Heart right ventricle (tissue), 16 donors: Measurements from ENCODE around the gene PODNL1. TPM values are rescaled to one million over a fixed set of nuclear protein-coding genes. Genes with fewer than 3 reads are reported as not detected.

Source experiments
- ATAC-seq, 8 donors: fragments of 200-7000 bp; cut with Tn5 transposase; one replicate each; pipeline ENCODE4 v1.9.1; 2020; ENCODE audit warnings: mild to moderate bottlenecking in 8 of 8, moderate library complexity in 8 of 8, moderate number of reproducible peaks in 1 of 8
- DNase-seq, 2 donors: peaks; one replicate each; pipeline ENCODE4 v3.0.0-alpha.2; 2020
- H3K27ac ChIP-seq, 10 donors: fragments of 200-600 bp; sonication (generic) in 2 of 10; one replicate each; pipeline versions ENCODE4 v1.5.0 to v1.8.0; 2020 to 2022; ENCODE audit warnings: mild to moderate bottlenecking in 3 of 10
- H3K27me3 ChIP-seq, 7 donors: fragments of 200-600 bp; one replicate each; pipeline ENCODE4 v1.8.0; 2021 to 2022; ENCODE audit warnings: mild to moderate bottlenecking in 2 of 7
- H3K36me3 ChIP-seq, 9 donors: fragments of 200-600 bp; sonication (generic) in 1 of 9; one replicate each; pipeline versions ENCODE4 v1.5.0 to v1.8.0; 2020 to 2022; ENCODE audit warnings: mild to moderate bottlenecking in 2 of 9
- H3K4me1 ChIP-seq, 9 donors: fragments of 200-600 bp; sonication (generic) in 1 of 9; one replicate each; pipeline versions ENCODE4 v1.5.0 to v1.8.0; 2020 to 2022; ENCODE audit warnings: mild to moderate bottlenecking in 4 of 9
- H3K4me3 ChIP-seq, 10 donors: fragments of 200-600 bp; sonication (generic) in 2 of 10; one replicate each; pipeline versions ENCODE4 v1.5.0 to v1.8.0; 2020 to 2022; ENCODE audit warnings: mild to moderate bottlenecking in 7 of 10, moderate library complexity in 2 of 10
- H3K9me3 ChIP-seq, 11 donors: fragments of 200-600 bp in 10 of 11; sonication (generic) in 2 of 11; one replicate each; pipeline versions ENCODE4 v1.5.0 to v1.8.0; 2013 to 2022; ENCODE audit warnings: mild to moderate bottlenecking in 2 of 11, control low read depth in 1 of 11, moderate library complexity in 1 of 11
- WGBS, 2 donors: extraction: QIAGEN DNeasy Blood & Tissue Kit; methylation state at CpG; one replicate each; pipeline ENCODE4 v1.1.7; 2013; ENCODE audit warnings: inconsistent platforms in 1 of 2; 5-methylcytosine and 5-hydroxymethylcytosine counted together
- intact Hi-C, 10 donors: fragments of 100-400 bp; cut with DNase I; formaldehyde crosslinking; loops; one replicate each; pipeline versions ENCODE4 v1.11.1 to v1.14.2; 2022
- polyA plus RNA-seq, 2 donors: library from polyadenylated mRNA; stranded (reverse); fragments of 200-250 nt; gene quantifications; one replicate each; pipeline ENCODE4 v1.2.3, GENCODE V29; 2013
- total RNA-seq, 10 donors: library from RNA; stranded (reverse); fragmentation: NEBNext Ultra II Directional in 3 of 10; extraction: Animal tissue kit (Norgen Biotek cat#: 25700) in 3 of 10; gene quantifications; one replicate each; pipeline versions ENCODE4 v1.2.1 to v1.2.4, GENCODE V29; 2021 to 2023
- TF ChIP-seq, protein P1 (sequence below), 9 donors: fragments of 200-600 bp; sonication (generic) in 2 of 9; IDR thresholded peaks; one replicate each; pipeline versions ENCODE4 v1.5.0 to v1.8.0; 2021 to 2022; ENCODE audit warnings: antibody characterized with exemption in 9 of 9, mild to moderate bottlenecking in 5 of 9, moderate library complexity in 1 of 9
- donor health status: Arrhythmogenic right ventricular cardiomyopathy.
- donor health status: ischemic (EF 13 %, LVEDD 7.1; RV severe dilation, severe dysfunction).
- donor health status: healthy with polysubstance abuse.
- donor health status: DM: no; HTN: yes; CAD: no.
- donor health status: DM: no; HTN: no; CAD: no.
- donor health status: ischemic (EF 25% LVEDD 6.9; RV normal size, moderate dysfunction).
- donor health status: ischemic (EF 25% LVEDD 5.7; RV mildly dilated, moderate dysfunction).
- donor health status: healthy.
- donor health status: DM: yes; HTN: yes; CAD: no.
- donor health status: Ischemic cardiomyopathy.
- donor health status: ischemic (EF 35%, LVEDD 5.7; RV mildly dilated, moderate dysfunction).
- donor health status: nonischemic (EF 11% LVEDD 7.7; RV severe dilation, severe dysfunction).
- donor health status: DM: yes; HTN: yes; CAD: no.
- donor health status: PGD.
- donor health status: ischemic (EF 29% LVEDD 5.4; RV normal size, mild dysfunction).
- donor health status: nonischemic (EF 23%, LVEDD 6.1; RV moderate dilation, normal function).

PODNL1 gene
- total and polyA plus RNA-seq, 12 donors: 0.76 to 6.2 (median 1.8) TPM

DNA sequence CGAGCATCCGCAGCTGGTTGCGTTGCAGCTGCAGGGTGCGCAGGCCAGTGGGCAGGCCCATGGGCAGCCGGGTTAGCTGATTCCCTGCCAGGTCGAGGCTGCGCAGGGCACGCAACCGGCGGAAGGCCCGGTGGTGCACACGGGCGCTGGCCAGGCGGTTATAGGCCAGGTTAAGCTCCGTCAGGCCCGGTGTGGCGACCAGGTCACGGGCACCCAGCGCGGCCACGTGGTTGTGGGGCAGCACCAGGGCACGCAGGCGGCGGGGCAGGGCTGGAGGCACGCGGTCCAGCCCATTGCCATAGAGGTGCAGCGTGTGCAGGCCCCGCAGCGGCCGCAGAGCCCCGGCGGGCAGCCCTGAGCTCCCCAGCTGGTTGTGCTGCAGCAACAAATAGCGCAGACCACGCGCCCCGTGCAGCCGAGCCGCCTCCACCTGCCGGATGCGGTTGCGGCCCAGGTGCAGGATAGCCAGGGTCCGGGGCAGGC is 5.3 kb downstream of the PODNL1 start:
- no peak overlapping the region for H3K27ac ChIP-seq
- TF ChIP-seq, protein P1, sequence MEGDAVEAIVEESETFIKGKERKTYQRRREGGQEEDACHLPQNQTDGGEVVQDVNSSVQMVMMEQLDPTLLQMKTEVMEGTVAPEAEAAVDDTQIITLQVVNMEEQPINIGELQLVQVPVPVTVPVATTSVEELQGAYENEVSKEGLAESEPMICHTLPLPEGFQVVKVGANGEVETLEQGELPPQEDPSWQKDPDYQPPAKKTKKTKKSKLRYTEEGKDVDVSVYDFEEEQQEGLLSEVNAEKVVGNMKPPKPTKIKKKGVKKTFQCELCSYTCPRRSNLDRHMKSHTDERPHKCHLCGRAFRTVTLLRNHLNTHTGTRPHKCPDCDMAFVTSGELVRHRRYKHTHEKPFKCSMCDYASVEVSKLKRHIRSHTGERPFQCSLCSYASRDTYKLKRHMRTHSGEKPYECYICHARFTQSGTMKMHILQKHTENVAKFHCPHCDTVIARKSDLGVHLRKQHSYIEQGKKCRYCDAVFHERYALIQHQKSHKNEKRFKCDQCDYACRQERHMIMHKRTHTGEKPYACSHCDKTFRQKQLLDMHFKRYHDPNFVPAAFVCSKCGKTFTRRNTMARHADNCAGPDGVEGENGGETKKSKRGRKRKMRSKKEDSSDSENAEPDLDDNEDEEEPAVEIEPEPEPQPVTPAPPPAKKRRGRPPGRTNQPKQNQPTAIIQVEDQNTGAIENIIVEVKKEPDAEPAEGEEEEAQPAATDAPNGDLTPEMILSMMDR (IDR thresholded peaks at IDR 0.05): no peak
- intact Hi-C loops: no loop called here
- peaks cover 0 to 25% (median 18%) of the 10 kb centered on the region in 7 donors for H3K27me3 ChIP-seq
- WGBS, 2 donors: 89 to 90% methylated on average over 42 of the region's 42 CpGs
- peak in 1 of 8 donors; percentile 18 for ATAC-seq
- H3K4me3 ChIP-seq: no peak overlapping the region
- no peak for DNase-seq
- peaks cover 0 to 5% (median 0%) of the 10 kb centered on the region in 9 donors for H3K4me1 ChIP-seq
- no peaks in the 10 kb centered on the region for H3K9me3 ChIP-seq
- H3K36me3 ChIP-seq: peaks cover 0 to 31% (median 0%) of the 10 kb centered on the region in 9 donors

GRCh38 chr19:13932149-13932637 is 6.0 kb downstream of the PODNL1 start:
- intact Hi-C loops: no loop called here
- TF ChIP-seq, protein P1 (IDR thresholded peaks at IDR 0.05): no peak
- peaks cover 0 to 38% (median 6%) of the 10 kb centered on the region in 9 donors for H3K36me3 ChIP-seq
- no peak overlapping the region for H3K4me3 ChIP-seq
- no peaks in the 10 kb centered on the region for H3K9me3 ChIP-seq
- ATAC-seq (no peak), DNase-seq (no peak)
- H3K27me3 ChIP-seq: peaks cover 0 to 18% (median 14%) of the 10 kb centered on the region in 7 donors
- peaks cover 0 to 5% (median 0%) of the 10 kb centered on the region in 9 donors for H3K4me1 ChIP-seq
- H3K27ac ChIP-seq: no peak overlapping the region
- 92 to 95% methylated on average over 6 of the region's 6 CpGs for WGBS, 2 donors

- H3K27ac ChIP-seq: no peak overlapping the region
- H3K9me3 ChIP-seq: no peaks in the 10 kb centered on the region
- H3K4me1 ChIP-seq: peaks cover 0 to 11% (median under 1%) of the 10 kb centered on the region in 9 donors
- 85 to 87% methylated on average over 30 of the region's 30 CpGs for WGBS, 2 donors
- ATAC-seq (peak in 1 of 8 donors; percentile 12), DNase-seq (no peak)
- TF ChIP-seq, protein P1 (IDR thresholded peaks at IDR 0.05): no peak
- no peak overlapping the region for H3K4me3 ChIP-seq
- peaks cover 0 to 45% (median 6%) of the 10 kb centered on the region in 9 donors for H3K36me3 ChIP-seq
- H3K27me3 ChIP-seq: peaks cover 0 to 18% (median 14%) of the 10 kb centered on the region in 7 donors
- intact Hi-C loops: no loop called here
Observed at GRCh38 chr19:13931391-13932148, 6.6 kb downstream of the PODNL1 start.

GRCh38 chr19:13930402-13930801 is 7.8 kb downstream of the PODNL1 start:
- Histone ChIP-seq H3K4me1 (peaks cover 0 to 18% (median 6%) of the 10 kb centered on the region in 9 donors), H3K36me3 (peaks cover 0 to 54% (median 8%) of the 10 kb centered on the region in 9 donors), H3K27me3 (peaks cover 0 to 9% (median 4%) of the 10 kb centered on the region in 7 donors), H3K27ac (no peak overlapping the region), H3K4me3 (no peak overlapping the region), H3K9me3 (no peaks in the 10 kb centered on the region)
- ATAC-seq (no peak), DNase-seq (no peak)
- TF ChIP-seq, protein P1 (IDR thresholded peaks at IDR 0.05): no peak
- 88 to 90% methylated on average over 16 to 17 of the region's 17 CpGs for WGBS, 2 donors
- intact Hi-C loops: no loop called here
